Ishikawa (cell line): Measurements from ENCODE around the gene ZNF726.

Experiments used
- EP300 ChIP-seq: IDR thresholded peaks from 2 replicates; pipeline ENCODE4 v1.6.1; 2012; ENCODE audit warnings: borderline replicate concordance
- TCF12 ChIP-seq: IDR thresholded peaks from 2 replicates; pipeline ENCODE4 v1.6.1; 2012; ENCODE audit warnings: low read depth
- TEAD4 ChIP-seq: IDR thresholded peaks from 2 replicates; pipeline ENCODE4 v1.6.1; 2012

DNA sequence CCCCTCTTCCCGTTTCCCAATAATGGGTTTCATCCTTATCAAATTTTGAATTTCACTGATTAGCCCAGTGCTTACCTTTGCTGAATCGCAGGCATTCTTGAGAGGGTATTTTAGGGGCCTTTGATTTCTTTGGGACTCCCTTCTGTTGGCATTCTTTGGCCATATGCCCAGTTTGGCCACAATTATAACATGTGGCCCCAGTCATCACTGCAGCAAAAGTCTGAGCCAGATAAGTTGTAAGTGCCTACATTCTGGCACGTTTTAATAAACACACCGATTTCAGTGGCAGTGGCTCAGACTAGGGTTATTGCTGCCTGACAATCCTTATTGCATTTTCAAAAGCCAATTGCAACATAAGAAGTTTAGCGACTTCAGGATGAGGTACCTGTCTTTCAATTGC, 41.4 kb downstream of the ZNF726 start:
- TF ChIP-seq TCF12 (no peak), TEAD4 (no peak), EP300 (no peak)
